Embryonic facial prominence (tissue), 1 donor: Measurements from ENCODE around the gene ELAC2.

Experiments used
- DNase-seq: peaks from one replicate; pipeline ENCODE4 v3.0.0-alpha.2; 2016; ENCODE audit errors: extremely low spot score

Gene ELAC2

DNA sequence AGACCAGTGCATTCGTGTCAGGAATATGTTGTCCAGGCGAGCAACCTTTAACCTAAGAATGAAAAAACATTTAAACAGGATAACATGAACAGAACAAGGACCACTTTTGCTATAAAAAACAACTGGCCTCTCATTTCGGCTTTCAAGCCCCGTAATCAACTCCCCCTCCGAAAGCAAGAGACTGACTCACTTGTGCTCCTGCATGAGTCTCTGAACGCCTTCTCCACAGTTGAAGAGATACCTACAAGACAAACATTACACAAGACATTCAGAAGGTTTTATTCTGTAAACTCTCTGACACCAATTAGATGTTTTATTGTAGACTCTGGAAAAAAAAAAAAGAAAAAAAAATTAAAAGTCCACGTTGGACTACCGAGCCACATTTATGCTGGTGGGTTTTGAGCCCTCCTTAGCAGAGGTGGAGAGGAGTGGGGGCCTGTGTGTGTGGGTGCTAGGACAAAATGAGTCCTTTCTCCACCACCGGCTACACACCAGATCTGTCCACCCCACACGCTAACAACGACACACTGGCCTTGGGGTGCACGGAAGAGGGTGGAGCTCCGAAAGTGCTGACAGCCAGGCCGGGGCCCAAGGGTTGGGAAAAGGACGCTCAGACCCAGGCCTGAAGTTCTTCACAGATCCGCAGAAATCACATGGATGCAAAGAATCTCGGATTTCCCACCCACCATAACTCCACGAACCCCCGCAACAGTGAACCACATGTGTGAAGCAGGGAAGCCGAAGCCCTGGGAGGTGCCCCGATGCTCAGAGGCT lies 759 bp downstream of the ELAC2 start:
- no peak for DNase-seq

DNA sequence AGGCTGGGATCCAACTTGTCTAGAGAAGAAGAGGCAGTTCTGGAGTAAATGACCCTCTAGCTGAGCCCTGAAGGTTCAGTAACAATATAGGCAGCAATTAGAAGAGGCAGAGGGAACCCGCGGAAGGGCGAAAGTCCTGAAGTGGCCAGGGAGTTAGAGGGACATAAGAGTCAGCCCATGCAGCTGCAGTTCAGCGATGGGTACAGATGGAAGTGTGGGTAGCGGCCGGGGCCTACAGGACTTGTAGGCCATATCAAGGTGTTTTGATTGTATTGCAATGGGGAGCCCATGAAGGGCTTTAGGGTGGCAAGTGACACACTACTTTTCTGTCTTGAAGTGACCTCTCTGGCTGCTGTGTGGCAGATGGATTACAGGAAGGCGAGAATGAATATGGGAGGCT lies 3.0 kb downstream of the ELAC2 start:
- DNase-seq, result no peak

DNA sequence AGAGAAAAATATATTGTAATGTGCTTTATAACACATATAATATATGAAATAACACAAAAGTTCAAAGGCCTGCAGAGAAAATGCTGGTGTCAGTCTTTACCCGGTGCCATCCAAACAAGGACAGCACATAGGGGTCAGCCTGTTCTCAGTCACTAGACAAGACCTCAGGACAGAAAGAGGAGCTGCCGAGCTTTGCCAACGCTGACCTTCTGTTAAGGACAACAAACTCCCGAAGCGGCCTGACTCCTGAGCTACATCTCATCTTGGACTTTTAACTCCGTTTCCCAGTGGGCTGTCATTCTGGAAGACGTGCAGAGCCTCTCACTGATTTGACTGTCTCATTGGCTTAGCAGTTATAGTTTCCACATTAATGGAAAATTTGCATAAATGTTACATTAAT lies 6.9 kb downstream of the ELAC2 start:
- DNase-seq, result no peak

DNA sequence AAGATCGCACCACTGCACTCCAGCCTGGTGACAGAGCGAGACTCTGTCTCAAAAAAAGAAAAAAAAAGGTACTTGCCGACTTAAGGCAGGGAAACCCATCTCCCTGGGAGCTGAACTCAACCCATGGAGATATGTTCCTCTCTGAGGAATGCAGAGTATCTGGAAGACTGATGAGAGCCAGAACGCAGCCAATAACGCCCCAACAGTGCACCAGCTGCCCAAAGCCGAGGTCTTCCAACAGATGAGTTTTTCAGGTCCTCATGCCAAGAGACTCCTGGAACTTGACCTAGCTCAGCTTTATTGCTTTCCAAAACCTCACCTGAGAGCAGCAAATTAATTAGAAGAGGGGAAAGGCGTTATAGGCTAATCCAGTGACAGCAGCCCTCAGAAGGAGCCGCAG lies 9.4 kb downstream of the ELAC2 start:
- DNase-seq, result no peak

DNA sequence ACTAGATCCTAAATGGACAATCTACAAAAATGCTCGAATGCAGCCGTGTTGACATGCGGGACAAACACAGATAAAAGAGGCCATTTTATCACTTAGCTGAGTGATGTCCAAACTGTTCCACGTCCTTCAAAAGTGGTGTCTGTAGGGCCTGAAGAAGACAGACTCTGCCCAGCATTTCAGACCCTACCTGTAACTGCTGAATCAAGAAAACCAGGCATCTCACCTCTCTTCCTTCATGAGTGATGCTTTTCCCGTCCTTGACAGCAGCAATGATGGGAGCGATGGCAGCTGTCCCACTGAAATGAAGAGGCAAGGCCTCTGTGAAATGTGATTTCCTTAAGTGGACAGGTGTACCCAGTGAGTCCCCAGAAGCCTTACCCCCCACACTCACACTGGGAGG lies 12.3 kb downstream of the ELAC2 start:
- DNase-seq, result no peak

DNA sequence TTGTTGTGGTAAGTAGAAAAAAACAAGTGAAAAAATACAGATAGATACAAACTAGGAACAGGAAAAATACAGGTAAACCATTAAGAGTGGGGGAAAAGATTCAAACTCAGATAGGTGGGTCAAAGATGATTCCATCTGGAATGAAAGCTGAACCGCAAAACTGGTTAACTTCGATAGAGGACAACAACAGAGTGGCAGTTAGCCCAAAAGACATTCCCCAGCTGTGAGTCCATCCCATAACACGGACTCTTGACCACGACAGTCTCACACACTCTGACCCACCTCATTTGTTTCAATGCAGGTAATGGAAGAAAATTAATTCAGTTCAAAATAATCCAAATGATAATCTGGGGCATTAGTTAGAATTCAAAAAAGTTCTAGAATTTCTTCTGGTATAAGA lies 13.5 kb downstream of the ELAC2 start:
- no peak for DNase-seq

DNA sequence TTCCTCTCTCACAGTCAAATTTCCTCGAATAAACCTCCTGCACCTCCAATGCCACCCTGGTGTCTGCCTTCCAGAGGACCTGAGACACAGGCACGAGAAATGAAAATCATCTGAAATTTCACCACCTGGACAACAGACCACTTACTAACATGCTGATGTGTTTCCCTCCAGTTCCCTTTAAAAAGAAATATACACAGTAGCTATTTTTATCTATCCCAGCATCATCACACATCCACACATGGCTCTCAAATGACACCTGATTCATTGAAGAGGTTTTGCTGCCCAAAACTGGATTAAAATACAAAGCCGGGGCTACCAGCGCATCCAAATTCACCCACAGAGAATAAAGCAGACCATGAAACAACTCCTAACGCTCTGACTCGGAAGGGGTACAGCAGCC lies 13.9 kb downstream of the ELAC2 start:
- no peak for DNase-seq

DNA sequence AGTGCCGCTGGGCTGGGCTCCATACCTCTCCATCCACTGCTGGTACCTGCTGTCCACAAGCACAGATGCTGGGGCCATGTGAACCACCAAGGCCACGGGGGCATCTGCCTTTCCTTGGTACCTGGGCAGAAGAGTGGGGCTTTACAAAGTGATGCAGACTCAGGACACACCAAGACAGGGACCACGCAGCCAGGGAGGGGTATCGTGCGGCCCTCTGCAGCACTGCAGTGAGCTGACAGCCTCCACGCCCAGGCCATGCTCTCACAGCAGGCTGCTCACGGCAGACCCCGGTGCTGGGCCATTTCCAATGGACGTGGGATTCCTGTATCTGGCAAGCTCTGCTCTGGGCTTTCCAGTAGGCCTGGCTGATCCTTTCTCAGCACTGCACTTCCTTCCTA lies 14.4 kb downstream of the ELAC2 start:
- no peak for DNase-seq

DNA sequence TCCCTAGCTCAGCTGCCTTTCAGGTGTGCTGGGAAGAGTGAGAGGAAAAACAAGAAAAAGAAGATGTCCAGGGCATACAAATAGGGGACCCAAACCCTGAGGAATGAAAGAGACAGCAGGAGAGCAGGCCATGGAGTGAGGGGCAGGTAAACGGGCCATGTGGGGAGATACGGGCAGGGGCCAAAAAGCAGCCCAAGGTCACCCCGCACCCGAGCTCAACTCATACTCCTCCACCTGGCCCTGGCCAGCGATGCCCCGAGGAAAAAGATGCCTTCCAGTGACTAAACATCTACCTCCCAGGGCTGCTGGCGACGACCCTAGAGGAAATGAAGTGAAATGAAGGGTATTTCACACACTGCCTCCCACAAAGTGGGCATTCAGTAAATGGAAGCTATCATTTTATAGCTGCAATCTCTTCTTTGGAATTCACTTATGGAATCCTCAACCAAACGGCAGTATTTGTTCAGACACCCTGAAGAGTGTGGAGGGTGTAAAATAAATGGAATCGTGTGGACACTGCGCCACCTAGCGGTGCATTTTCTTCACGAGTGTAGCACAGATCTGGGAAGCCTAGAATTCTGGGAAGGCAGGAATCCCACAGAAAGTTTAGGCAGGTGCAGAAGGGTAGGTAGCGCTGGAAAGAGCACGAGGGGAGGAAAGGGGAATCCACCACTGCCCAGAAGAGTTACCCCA lies 14.9 kb downstream of the ELAC2 start:
- DNase-seq, result peak; percentile 39

DNA sequence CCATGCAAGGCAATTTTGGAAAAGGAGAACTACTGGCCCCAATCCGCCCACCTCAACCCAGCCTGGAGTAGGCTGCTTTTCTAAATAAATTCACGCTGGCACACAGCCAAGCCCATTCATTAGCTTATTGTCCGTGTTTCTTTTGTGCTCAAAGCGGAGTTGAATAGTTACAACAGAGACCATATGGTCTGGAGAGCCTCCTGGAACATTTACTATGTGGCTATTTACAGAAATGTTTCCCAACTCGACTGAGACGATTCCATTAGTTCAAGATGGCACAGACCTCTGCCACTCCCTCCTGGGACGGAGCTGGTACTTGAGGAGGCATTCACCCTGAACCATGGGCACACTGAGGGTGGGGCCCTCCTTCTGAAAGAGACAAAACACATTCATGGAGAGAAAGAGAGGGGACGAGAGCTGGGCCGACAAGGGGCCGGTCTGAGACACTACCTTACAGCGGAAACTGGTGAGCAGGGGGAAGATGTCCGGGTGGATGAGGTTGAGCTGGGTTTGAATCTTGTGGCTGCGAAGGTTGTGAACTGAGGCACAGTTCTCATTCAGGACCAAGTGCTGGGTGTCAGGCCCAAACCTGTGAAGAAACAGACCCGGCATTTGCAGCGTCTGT lies 15.7 kb downstream of the ELAC2 start:
- no peak for DNase-seq

DNA sequence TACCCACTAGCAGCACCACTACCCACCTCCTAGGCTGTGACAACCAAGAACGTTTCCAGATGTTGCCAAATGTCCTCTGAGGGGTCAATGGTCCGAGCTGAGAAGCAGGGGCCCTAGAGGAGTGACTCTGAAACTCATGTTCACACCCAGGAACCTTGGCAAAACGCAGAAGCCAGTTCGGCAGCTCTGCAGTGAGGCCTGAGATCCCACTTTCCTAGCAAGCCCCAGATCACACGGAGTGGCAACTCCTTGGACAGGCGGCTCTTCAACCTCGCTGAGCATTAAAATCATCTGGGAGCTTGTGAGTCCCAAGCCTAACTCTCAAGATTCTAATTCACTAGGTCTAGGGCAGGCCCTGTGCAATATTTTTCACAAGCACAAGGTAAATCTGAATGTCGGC lies 17.3 kb downstream of the ELAC2 start:
- no peak for DNase-seq

DNA sequence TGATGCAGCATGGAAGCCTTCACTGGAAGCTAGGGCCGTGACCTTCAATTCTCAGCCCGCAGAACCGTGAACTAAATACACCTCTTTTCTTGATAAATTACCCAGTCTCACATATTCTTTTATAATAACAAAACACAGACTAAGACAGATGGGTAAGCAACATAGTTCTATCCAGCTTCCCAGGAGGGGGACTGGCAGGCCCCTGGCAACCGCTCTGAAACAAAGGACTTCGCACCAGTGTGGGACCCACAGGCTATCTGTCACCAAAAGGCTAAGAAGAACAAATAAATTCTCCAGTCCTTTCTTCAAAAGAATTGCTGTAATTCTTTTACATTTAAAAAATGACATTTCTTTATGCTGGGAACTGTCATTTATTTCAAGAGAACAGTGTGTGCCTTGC lies 19.0 kb downstream of the ELAC2 start:
- no peak for DNase-seq

DNA sequence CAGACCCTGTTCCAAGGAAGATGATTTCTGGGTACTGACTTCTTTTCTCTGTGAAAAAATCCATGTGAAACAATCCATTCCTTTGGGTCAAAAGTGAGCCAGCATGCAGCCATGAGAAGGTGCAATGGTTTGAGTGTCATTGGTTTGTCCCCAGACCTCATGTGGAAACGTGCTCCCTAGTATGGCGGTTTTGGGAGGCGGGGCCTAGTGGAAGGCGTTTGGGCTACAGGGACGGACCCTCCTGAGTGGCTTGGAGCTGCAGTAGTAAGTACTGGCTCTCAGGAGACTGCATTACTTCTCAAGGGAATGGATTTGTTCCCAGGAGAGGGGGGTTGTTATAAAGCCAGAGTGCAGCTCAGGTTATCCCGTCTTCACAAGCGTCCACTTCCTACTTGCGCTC lies 19.4 kb downstream of the ELAC2 start:
- DNase-seq, result no peak

DNA sequence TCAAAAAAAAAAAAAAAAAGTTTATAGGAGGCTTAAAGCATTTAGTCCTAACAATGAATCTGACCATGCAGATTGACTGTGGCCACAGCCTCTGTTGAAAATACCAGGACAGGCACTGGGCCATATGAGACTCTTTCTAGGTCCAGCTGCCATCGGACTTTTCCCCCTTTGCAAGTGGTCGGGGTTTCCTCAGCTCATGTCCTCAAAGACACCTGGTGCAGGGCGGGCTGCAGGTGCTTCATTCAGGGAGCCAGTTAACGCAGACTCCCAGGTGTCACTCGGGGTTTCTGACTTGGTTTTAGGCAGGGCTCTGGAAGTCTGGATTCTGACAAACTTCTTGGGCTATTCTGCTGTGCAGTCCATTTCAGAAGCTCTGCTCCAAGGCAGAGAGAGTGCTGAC lies 20.9 kb downstream of the ELAC2 start:
- no peak for DNase-seq

DNA sequence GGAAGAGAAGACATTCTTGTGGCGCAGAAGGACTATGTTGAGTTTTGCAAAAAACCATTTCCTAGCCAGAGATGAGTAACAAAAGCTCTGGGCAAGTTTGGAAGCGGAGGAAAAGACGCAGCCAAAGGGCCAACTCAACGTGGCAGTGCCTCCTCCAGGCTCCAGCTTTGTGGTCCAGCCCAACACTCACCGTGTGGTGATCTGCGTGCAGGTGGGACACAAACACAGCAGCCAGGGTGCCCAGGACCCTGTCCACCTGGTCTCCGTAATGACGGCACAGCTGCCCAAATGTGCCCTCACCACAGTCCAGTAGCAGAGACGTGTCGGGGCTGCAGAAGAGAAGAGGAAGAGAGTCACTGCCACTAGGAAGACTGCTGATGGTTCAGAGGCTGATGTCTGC lies 21.5 kb downstream of the ELAC2 start:
- DNase-seq, result no peak

DNA sequence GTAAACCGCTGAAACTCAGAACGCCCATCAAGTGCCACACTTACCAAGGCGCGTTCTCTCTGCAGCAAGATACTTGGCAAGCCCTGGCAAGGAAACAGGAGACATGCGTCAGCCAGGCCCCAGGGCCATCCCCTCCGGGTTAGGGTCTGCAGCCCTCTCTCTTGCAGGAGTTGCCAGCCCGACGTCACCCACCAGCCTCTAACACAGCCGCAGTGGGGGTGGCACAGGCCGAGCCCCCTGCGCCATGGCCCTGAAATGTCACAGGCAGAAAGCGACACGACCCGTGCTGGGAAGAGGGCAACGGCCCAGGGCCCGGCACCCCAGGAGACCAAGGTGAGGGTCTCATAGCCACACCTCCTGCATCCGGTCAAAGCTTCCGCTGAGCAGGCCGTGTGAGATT lies 21.9 kb downstream of the ELAC2 start:
- DNase-seq, result no peak

DNA sequence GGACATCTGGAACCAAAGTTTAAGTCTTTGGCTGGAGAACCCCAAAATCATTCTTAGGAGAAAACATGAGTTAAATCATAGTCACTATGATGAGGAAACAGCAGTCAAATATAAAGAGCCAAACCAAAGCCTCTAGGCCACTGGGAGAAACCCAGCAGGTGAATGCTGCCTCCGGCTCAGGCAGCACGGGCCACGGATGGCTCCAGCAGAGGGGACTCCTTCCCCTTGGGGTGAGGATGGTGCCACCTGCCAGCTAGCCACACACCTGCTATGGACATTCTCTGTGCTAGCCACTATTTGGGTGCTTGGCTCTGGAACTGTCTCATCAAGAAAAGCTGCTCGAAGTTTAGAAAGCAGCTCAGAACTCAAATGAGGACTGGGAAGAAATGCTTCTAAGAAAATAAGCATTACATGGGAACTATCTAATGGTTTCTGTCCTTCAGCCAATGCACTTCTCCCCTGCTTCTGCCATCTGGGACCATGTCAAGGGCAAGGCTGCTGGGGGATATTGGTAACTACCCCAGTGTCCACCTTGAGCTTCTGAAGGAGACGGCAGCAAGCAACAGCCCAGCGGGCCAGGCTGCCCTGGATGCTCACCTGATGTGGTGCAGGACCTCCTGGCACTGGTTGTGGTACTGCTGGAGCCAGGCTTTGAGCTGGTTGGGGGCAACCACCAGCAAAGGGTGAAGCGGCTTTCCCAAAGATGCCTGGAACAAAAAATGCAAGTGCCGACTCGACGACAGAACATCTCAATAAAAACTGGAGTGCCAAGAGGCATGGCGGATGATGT lies 22.5 kb downstream of the ELAC2 start:
- no peak for DNase-seq

DNA sequence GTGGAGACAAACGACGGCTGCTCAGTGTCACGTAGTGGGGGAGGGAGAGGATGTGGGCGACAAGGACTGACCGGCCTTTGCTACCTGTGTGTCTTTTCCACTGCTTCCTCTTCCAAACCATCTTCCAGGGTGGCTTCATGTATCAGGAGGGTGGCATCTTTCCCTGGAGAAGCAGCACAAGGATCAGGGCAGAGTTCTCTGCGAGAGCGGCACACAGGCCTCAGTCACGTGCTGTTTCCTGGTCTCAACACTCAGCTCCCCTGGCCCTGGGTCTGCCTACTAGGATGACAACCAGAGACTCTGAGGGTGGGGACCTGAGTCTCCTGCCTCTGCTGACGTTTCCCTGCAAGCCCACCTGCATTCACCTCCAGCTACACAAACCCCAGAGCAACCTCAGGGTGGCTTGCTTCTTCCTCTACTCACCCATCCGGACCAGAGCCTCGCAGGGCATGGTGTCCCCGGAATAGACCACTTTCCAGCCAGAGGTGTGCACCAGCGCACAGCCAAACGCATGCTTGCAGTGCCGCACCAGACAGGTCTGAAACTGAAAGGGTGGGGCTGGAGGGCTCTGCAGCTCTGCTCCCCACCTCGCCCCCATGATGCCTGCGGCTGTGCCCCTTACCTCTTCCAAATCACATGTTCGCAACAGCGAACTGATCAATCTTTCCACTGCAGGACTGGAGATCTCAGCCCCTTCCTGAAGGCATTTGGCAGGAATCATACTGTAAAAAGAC lies 23.3 kb downstream of the ELAC2 start:
- no peak for DNase-seq

DNA sequence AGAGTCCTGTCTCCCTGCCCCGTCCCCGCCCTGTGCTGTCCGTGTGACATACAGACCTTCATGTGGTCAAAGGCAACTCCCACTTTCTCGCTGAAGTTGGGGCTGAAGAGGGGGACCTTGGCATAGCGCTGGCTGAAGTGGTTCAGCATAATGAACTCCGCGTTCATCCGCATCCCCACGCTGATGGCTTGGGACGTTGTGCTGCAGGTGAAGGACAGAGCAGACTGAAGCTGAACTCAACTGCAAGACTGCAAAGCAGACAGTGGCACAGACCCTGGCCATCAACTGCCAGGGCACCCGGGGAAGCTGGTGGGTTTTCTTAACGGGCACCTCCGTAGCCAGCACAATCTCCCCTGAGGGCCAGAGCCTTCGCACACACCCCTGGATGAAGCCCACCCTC lies 24.2 kb downstream of the ELAC2 start:
- no peak for DNase-seq

DNA sequence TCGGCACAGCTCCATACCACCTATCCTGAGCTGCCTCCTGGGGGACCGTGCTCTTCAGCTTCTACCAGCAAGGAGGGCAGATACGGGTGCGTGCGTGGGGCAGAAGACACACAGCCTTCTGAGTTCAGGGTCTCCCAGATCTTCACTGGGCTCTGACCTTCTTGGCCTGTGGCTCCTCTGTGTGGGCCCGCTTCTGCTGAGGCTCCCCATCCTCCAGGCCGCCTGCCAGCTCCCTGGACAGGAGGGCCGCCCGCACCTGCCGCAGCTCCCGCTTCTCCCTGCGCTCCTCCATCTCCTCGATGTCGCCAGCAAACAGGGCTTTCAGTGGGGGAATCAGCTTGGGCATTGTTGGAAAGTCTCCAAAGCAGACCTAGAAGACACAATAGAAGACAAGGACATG lies 25.2 kb downstream of the ELAC2 start:
- no peak for DNase-seq

DNA sequence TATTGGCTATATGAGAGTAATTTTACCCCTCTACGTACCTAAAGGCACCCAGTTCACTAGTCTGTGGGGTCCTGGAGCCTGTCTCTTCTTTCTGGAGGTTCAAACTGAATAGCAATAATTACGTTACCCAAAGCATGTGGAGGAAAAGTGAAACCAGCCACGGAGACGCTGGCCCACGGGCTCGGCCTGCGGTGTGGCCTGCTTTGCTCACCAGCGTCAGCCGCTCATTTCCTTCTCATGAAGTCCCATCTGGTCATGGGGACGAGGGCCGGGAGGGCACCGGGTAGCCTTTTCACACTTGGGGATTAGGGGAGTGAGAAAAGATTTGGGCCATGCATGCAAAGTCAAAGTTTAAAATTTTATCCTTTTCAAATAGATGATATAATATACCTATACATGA lies 26.9 kb downstream of the ELAC2 start:
- DNase-seq, result no peak
